CD4-positive, alpha-beta T cell (primary cell): ENCODE results near the gene LMO7. TPM values are rescaled to one million over a fixed set of nuclear protein-coding genes. Genes with fewer than 3 reads are reported as not detected.

Source experiments
- ATAC-seq: fragments of 200-7000 bp; cut with Tn5 transposase; one replicate; pipeline ENCODE4 v1.10.0; 2022; ENCODE audit warnings: mild to moderate bottlenecking; ENCODE audit not compliant: poor library complexity
- CTCF ChIA-PET: fragments of 350-600 bp; sonication (Branson Sonifier 250); formaldehyde crosslinking; loops from one replicate; lab custom pipeline; 2021; ENCODE audit warnings: antibody characterized with exemption, inconsistent platforms; lab: Charles Lee
- POLR2A ChIA-PET: fragments of 350-600 bp; sonication (Branson Sonifier 250); formaldehyde crosslinking; loops from one replicate; lab custom pipeline; 2021; ENCODE audit warnings: antibody characterized with exemption, inconsistent platforms; lab: Charles Lee
- DNase-seq, 14 experiments: peaks; one replicate each; pipeline ENCODE4 v3.0.0-alpha.2; 2013 to 2020; ENCODE audit warnings: mixed read lengths in 2 of 14
- H3K27ac ChIP-seq, 2 donors: one replicate each; pipeline versions ENCODE4 v1.5.1 to v1.7.0; 2013; ENCODE audit warnings: low read length in 2 of 2, low read depth in 1 of 2, mild to moderate bottlenecking in 1 of 2
- H3K27me3 ChIP-seq, 2 experiments: 1 replicate in 1 of 2; 2 replicates in 1 of 2; pipeline versions ENCODE4 v1.6.1 to v1.7.0; 2013; ENCODE audit warnings: low read length in 2 of 2, control low read depth in 1 of 2, mild to moderate bottlenecking in 1 of 2, moderate library complexity in 1 of 2; ENCODE audit not compliant: insufficient read depth in 2 of 2, control insufficient read depth in 1 of 2
- H3K36me3 ChIP-seq: one replicate; pipeline ENCODE4 v1.6.1; 2013; ENCODE audit warnings: low read length, control low read depth; ENCODE audit not compliant: insufficient read depth
- H3K4me1 ChIP-seq: one replicate; pipeline ENCODE4 v1.6.1; 2013; ENCODE audit warnings: low read length, control low read depth; ENCODE audit not compliant: insufficient read depth
- H3K4me3 ChIP-seq: one replicate; pipeline ENCODE4 v1.5.1; 2013; ENCODE audit warnings: mild to moderate bottlenecking, low read length, moderate library complexity
- H3K9me3 ChIP-seq, 2 experiments: 1 replicate in 1 of 2; 2 replicates in 1 of 2; pipeline versions ENCODE4 v1.6.1 to v1.7.0; 2013; ENCODE audit warnings: low read length in 2 of 2, mild to moderate bottlenecking in 2 of 2, control low read depth in 1 of 2, moderate library complexity in 1 of 2; ENCODE audit not compliant: control insufficient read depth in 1 of 2, insufficient read depth in 1 of 2
- H3K27ac Mint-ChIP-seq: one replicate; pipeline ENCODE4 v1.8.0; 2020; ENCODE audit warnings: mixed read lengths
- H3K27me3 Mint-ChIP-seq: one replicate; pipeline ENCODE4 v1.8.0; 2021; ENCODE audit warnings: mixed read lengths
- H3K36me3 Mint-ChIP-seq: one replicate; pipeline ENCODE4 v1.8.0; 2021; ENCODE audit warnings: low read depth, mixed read lengths
- H3K4me1 Mint-ChIP-seq: one replicate; pipeline ENCODE4 v1.8.0; 2021; ENCODE audit warnings: low read depth, mixed read lengths
- H3K4me3 Mint-ChIP-seq: one replicate; pipeline ENCODE4 v1.8.0; 2020; ENCODE audit warnings: mild to moderate bottlenecking, mixed read lengths
- H3K9me3 Mint-ChIP-seq: one replicate; pipeline ENCODE4 v1.8.0; 2020; ENCODE audit warnings: mixed read lengths
- intact Hi-C, 2 experiments: fragments of 100-400 bp; cut with DNase I in 1 of 2; cut with micrococcal nuclease in 1 of 2; formaldehyde crosslinking; loops; one replicate each; pipeline versions ENCODE4 v1.15.1 to v1.9.0; 2023 to 2025; cut with DNase I, micrococcal nuclease
- total RNA-seq, 174 experiments: library from RNA in 2 of 174; stranded (reverse) in 2 of 174; gene quantifications; one replicate each; pipeline ENCODE4 v1.2.3 and lab custom pipeline; 2021 to 2026
- TF ChIP-seq, protein P1 (sequence below): fragments of 200-600 bp; IDR thresholded peaks from one replicate; pipeline ENCODE4 v1.8.0; 2022; ENCODE audit warnings: antibody characterized with exemption, mild to moderate bottlenecking

LMO7 gene
- total RNA-seq, 2 experiments from 2014 or later, result 35.2 to 36.3 TPM

DNA sequence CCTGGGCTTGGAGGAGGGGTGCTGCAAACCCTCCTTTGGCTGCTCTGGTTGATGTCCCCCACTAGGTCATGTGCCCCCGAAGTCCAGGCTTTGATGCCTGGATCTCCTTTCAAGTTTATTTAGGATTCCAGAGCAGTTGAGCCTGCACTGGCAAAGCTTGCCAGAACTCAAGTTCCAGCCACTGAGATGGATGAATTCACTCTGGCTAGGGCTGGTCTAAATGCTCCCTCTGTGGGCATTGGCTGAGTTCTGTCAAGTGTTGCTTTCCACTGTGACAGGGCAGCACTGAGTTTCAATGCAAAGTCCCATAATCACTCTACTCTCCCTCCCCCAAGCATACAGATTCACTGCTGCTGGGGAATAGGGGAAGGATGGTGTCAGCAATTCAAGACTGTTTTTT lies 17.8 kb upstream of the LMO7 start:
- Mint-ChIP-seq H3K36me3 (peaks cover 12% of the 10 kb centered on the region), H3K4me3 (no peak overlapping the region)
- no peak for DNase-seq

DNA sequence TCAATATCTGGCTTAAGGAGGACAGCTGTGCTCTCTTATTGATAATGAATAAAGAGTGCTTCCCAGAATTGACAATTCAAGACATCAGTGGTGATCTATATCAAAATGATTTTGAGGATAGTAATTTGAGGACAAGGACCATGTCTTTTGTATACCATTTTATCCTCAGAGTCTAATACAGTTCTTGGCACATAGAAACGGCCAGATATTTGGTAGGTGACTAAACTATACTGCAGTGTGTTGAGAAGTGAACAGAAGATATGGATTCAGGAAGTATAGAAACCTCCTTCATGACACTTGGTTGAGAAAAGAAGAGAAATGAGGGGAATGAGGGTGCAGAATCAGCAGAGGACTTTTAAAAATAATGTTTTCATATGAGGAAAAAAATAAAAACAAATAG lies 16.1 kb upstream of the LMO7 start:
- Histone ChIP-seq H3K4me3 (no peak overlapping the region), H3K36me3 (peaks cover 11% of the 10 kb centered on the region), H3K4me1 (no peaks in the 10 kb centered on the region), H3K27ac (no peak overlapping the region), H3K27me3 (no peaks in the 10 kb centered on the region), H3K9me3 (no peaks in the 10 kb centered on the region)
- no peak overlapping the region for H3K27ac Mint-ChIP-seq
- ChIA-PET CTCF (interaction anchor here (1.2 kb wide), 1 partner anchor 13 kb away, joined by 4 read pairs; no protein-coding TSS in a partner anchor), POLR2A (no interaction called here)
- no peaks in the 10 kb centered on the region for H3K4me1 Mint-ChIP-seq
- intact Hi-C loops, result no loop called here
- no peak for DNase-seq
- no peak overlapping the region for H3K4me3 Mint-ChIP-seq
- no peak for ATAC-seq
- H3K9me3 Mint-ChIP-seq, result no peaks in the 10 kb centered on the region
- no peaks in the 10 kb centered on the region for H3K27me3 Mint-ChIP-seq
- peaks cover 24% of the 10 kb centered on the region for H3K36me3 Mint-ChIP-seq
- TF ChIP-seq, protein P1, sequence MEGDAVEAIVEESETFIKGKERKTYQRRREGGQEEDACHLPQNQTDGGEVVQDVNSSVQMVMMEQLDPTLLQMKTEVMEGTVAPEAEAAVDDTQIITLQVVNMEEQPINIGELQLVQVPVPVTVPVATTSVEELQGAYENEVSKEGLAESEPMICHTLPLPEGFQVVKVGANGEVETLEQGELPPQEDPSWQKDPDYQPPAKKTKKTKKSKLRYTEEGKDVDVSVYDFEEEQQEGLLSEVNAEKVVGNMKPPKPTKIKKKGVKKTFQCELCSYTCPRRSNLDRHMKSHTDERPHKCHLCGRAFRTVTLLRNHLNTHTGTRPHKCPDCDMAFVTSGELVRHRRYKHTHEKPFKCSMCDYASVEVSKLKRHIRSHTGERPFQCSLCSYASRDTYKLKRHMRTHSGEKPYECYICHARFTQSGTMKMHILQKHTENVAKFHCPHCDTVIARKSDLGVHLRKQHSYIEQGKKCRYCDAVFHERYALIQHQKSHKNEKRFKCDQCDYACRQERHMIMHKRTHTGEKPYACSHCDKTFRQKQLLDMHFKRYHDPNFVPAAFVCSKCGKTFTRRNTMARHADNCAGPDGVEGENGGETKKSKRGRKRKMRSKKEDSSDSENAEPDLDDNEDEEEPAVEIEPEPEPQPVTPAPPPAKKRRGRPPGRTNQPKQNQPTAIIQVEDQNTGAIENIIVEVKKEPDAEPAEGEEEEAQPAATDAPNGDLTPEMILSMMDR, result no peak

More for the DNA sequence above, 17.8 kb upstream of the LMO7 start:
- no peaks in the 10 kb centered on the region for H3K4me1 ChIP-seq
- TF ChIP-seq, protein P1, result no peak
- H3K9me3 ChIP-seq, result no peaks in the 10 kb centered on the region
- no peaks in the 10 kb centered on the region for H3K9me3 Mint-ChIP-seq
- peaks cover 10% of the 10 kb centered on the region for H3K36me3 ChIP-seq
- intact Hi-C loops, result no loop called here
- no peak overlapping the region for H3K4me3 ChIP-seq
- ChIA-PET CTCF (no interaction called here), POLR2A (no interaction called here)
- no peak overlapping the region for H3K27ac Mint-ChIP-seq
- H3K27me3 ChIP-seq, result no peaks in the 10 kb centered on the region
- H3K27me3 Mint-ChIP-seq, result no peaks in the 10 kb centered on the region
- no peak overlapping the region for H3K27ac ChIP-seq
- no peaks in the 10 kb centered on the region for H3K4me1 Mint-ChIP-seq
- ATAC-seq, result no peak

DNA sequence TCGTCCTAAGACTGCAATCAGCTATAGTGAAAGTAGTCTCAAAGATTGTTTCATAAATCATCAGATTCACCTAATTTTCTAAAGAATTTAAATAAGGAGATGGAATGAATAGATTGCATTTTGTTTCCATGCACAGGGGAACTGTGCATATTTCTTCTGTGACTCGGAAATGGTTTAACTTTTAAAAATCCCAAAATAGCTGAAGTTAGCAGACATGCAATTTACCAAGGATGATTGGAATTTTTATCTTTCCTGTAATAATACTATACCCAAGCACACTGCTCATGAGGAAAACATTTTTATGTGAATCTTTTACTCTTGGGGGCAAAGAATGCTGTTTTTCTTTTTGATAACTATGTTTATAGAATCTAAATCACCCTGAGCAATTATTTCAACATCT lies 15.0 kb upstream of the LMO7 start:
- Histone ChIP-seq H3K27me3 (no peaks in the 10 kb centered on the region), H3K36me3 (peaks cover 20% of the 10 kb centered on the region), H3K27ac (no peak overlapping the region), H3K4me1 (no peaks in the 10 kb centered on the region), H3K4me3 (no peak overlapping the region), H3K9me3 (no peaks in the 10 kb centered on the region)
- ATAC-seq (no peak), DNase-seq (no peak)
- intact Hi-C loops, result no loop called here
- no peaks in the 10 kb centered on the region for H3K4me1 Mint-ChIP-seq
- no peaks in the 10 kb centered on the region for H3K9me3 Mint-ChIP-seq
- H3K4me3 Mint-ChIP-seq, result no peak overlapping the region
- TF ChIP-seq, protein P1, result no peak
- POLR2A ChIA-PET, result interaction anchor here (0.6 kb wide), 1 partner anchor 1715 kb away, joined by 3 read pairs; no protein-coding TSS in a partner anchor
- CTCF ChIA-PET, result no interaction called here
- no peaks in the 10 kb centered on the region for H3K27me3 Mint-ChIP-seq
- H3K36me3 Mint-ChIP-seq, result peaks cover 35% of the 10 kb centered on the region
- no peak overlapping the region for H3K27ac Mint-ChIP-seq
